Measurements from ENCODE around the gene GRAP.
"Not testable (repeated sequence)": the region's sequence is repeated elsewhere in the genome, so short reads cannot be mapped to it uniquely, and the experiment has no call there.

GRAP gene

GRCh38 chr17:19046782-19047375 is at the start of gene GRAP:
Gene GRAP, minus strand, starts transcription at chr17:19046957. Its CDS starts 31 bp downstream, at chr17:19046926.
- H3K27ac ChIP-seq; H3K36me3 ChIP-seq; H3K9me3 ChIP-seq; H3K4me3 ChIP-seq (ENCODE audit: low read depth in 1 of 2, low read length in 1 of 2); H3K4me1 ChIP-seq (ENCODE audit: control insufficient read depth in 1 of 2, insufficient read depth in 1 of 2, low read depth in 1 of 2, low read length in 1 of 2); H3K27me3 ChIP-seq: not testable (repeated sequence)

DNA sequence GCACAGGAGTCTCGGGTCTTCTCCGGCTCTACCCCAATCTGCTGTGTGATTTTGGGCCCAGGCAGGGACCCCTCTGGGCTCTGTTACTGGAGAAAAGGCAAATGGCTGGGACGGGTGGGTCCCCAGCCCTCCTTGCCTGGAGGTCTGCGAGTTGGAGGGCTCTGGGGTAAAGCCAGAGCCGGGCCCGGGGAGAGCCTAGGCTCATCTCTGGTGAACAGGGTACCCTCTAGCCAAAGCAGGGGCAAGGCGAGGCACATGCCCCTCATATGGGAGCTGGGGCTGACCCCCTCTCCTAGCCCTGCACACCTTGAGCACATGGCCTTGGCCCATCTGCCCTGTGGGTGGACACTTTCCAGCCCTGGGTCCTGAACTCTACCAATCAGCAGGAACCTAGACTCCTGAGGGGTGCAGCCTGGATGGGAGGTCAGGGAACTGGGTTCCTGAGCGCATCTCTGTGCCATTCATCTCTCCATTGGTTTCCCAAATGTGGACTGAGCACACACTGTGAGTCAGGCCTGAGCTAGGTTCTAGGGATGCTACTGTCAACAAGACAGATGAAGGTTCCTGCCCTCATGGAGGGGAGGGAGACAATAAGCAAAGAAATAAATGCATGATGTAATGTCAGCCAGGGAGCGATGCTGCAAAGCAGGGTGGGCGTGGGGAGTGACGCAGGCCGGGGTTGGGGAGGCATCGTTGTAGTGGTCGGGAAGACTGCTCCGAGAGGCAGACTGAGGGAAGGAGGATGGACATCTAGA is 47.1 kb upstream of the GRAP start:
- H3K27ac ChIP-seq; H3K36me3 ChIP-seq; H3K4me3 ChIP-seq (ENCODE audit: low read depth in 1 of 2, low read length in 1 of 2); H3K9me3 ChIP-seq; H3K4me1 ChIP-seq (ENCODE audit: control insufficient read depth in 1 of 2, insufficient read depth in 1 of 2, low read depth in 1 of 2, low read length in 1 of 2); H3K27me3 ChIP-seq: not testable (repeated sequence)

DNA sequence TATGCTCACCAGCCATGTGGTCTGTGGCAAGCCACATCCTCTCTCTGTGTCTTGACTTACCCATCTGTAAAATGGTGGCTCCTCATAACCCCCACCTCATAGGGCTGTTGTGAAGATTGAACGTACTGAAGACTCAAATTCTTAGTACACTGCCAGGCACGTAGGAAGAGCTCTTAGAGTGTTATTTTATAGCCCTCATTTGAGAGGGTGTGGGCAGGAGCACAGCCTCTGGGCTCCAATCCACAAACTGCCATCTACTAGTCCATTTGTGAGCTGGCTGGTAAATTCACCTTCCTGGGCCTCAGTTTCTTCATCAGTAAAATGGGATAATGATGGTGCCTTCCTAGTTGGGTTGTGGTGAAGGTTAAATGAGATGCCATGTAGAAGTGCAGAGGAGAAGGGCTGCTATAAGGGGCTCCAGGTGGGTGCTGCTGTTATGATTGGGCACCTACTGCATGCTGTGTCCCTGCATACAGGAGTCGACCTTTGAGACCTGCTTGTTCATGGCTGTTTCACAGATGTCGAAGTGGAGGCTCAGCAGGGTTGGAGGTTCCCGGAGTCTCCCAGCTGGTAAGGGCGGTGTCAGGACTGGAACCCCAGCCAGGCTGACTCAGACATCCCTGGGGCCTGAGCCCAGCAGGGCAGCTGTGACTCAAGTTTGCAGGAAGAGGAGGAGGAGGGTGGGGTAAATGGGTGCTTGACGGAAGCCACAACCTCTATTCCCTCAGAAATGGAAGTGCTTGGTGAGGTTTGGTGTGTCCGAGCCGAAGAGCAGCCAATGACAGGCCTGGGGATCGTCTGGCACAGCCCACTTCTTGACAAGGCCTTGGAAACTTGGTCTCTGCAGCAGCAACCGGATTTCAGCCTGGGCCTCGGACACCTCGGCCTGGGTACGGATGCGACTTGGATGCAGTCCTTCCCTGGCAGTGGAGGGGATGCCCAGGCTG is 46.3 kb upstream of the GRAP start:
- not testable (repeated sequence) for H3K4me1 ChIP-seq (ENCODE audit: control insufficient read depth in 1 of 2, insufficient read depth in 1 of 2, low read depth in 1 of 2, low read length in 1 of 2); H3K27me3 ChIP-seq; H3K9me3 ChIP-seq; H3K36me3 ChIP-seq; H3K4me3 ChIP-seq (ENCODE audit: low read depth in 1 of 2, low read length in 1 of 2); H3K27ac ChIP-seq

DNA sequence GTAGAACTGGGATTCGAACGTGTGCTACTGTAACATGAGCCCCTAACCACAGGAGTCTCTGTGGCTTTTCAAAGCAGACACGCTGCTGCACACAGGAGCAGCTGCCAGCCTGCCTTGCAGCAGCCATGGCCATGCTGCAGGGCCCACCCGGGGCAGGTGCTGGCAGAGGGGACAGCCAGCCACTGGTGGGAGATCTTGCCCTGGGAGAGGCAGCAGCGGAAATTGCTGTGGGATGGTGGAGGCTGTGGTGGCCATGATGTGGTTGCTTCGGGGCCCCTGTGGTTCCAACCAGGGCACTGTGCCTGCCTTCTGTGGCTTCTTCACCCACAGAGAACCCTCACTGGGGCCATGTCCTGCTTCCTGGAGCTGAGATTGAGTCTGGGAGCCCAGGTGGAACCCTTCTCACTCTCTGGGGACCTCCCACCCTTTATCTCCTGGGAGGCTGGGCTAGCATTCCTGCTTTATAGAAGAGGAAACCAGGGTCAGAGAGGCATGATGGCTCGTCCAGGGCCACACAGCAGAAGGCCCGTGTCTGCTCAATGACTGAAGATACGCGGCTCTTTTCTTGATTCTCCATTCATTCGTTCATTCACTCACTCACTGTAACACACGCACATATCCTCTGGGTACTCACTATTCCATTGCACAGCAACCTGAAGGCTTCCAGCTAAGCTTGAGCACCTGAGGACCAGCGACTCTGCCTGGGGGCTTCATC is 43.5 kb upstream of the GRAP start:
- not testable (repeated sequence) for H3K4me1 ChIP-seq (ENCODE audit: control insufficient read depth in 1 of 2, insufficient read depth in 1 of 2, low read depth in 1 of 2, low read length in 1 of 2); H3K9me3 ChIP-seq; H3K4me3 ChIP-seq (ENCODE audit: low read depth in 1 of 2, low read length in 1 of 2); H3K27me3 ChIP-seq; H3K27ac ChIP-seq; H3K36me3 ChIP-seq

- H3K27me3 ChIP-seq; H3K9me3 ChIP-seq; H3K4me1 ChIP-seq (ENCODE audit: control insufficient read depth in 1 of 2, insufficient read depth in 1 of 2, low read depth in 1 of 2, low read length in 1 of 2); H3K4me3 ChIP-seq (ENCODE audit: low read depth in 1 of 2, low read length in 1 of 2); H3K36me3 ChIP-seq; H3K27ac ChIP-seq: not testable (repeated sequence)
Measured at GRCh38 chr17:19088804-19089685, 42.3 kb upstream of the GRAP start.

DNA sequence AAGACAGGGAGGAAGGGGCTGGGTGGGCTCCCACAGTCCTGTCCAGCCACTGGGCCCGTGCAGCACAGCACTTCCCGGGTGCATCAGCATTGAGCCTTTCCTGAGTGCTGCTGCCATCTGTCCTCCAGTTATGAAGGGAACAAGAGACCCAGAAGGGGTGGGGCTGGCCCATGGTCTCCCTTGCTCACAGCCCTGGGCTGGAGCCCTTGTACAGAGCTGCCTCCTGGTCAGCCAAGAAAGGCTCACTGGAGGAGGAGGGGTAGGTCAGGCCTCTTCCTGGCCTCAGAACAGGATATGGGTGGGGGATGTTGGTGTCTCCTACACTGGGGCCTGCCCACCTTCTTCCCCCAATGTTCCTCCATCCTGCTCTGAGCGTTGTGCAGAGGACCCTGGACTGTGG is 30.6 kb upstream of the GRAP start:
- not testable (repeated sequence) for H3K36me3 ChIP-seq; H3K4me1 ChIP-seq (ENCODE audit: control insufficient read depth in 1 of 2, insufficient read depth in 1 of 2, low read depth in 1 of 2, low read length in 1 of 2); H3K4me3 ChIP-seq (ENCODE audit: low read depth in 1 of 2, low read length in 1 of 2); H3K27ac ChIP-seq; H3K27me3 ChIP-seq; H3K9me3 ChIP-seq

- H3K36me3 ChIP-seq; H3K27ac ChIP-seq; H3K4me3 ChIP-seq (ENCODE audit: low read depth in 1 of 2, low read length in 1 of 2); H3K27me3 ChIP-seq; H3K9me3 ChIP-seq; H3K4me1 ChIP-seq (ENCODE audit: control insufficient read depth in 1 of 2, insufficient read depth in 1 of 2, low read depth in 1 of 2, low read length in 1 of 2): not testable (repeated sequence)
Measured at GRCh38 chr17:19076398-19077192, 29.8 kb upstream of the GRAP start.

DNA sequence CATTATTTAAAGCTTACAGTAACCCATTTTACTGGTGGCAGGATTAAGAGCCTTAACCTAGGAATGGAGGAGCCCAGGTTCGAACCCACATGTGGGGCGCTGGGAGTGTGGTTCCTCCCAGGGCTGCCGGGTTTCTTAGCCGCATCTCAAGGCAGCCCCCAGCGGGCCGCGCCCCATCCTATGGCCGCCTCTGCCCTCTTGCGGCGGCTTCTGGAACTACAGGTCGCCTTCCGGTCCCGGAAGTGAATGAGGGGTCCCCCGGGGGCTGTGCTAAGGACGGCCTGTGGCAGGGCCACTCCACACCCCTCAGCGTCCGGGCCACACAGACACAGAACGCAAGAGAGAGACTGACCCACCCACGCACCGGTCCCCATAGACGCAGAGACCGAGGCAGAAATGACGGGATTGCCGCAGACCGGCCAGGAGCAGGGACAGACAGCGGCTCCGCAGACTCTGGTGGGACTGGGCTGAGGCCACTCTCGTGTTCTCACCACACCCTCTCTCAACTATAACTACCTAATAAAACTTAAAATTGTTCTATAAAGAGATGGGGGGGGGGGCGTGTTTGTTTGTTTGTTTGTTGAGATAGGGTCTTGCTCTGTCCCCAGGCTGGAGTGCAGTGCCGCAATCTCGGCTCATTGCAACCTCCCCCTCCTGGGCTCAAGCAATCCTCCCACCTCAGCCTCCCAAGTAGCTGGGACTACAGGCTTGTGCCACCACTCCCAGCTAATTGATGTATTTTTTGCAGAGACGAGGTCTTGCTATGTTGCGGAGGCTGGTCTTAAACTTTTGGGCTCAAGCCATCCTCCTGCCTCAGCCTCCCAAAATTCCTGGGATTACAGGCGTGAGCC is 23.8 kb upstream of the GRAP start:
- not testable (repeated sequence) for H3K27ac ChIP-seq; H3K27me3 ChIP-seq; H3K9me3 ChIP-seq; H3K4me3 ChIP-seq (ENCODE audit: low read depth in 1 of 2, low read length in 1 of 2); H3K4me1 ChIP-seq (ENCODE audit: control insufficient read depth in 1 of 2, insufficient read depth in 1 of 2, low read depth in 1 of 2, low read length in 1 of 2); H3K36me3 ChIP-seq

GRCh38 chr17:19064378-19064777 is 17.6 kb upstream of the GRAP start:
- not testable (repeated sequence) for H3K27me3 ChIP-seq; H3K9me3 ChIP-seq; H3K36me3 ChIP-seq; H3K4me1 ChIP-seq (ENCODE audit: control insufficient read depth in 1 of 2, insufficient read depth in 1 of 2, low read depth in 1 of 2, low read length in 1 of 2); H3K27ac ChIP-seq; H3K4me3 ChIP-seq (ENCODE audit: low read depth in 1 of 2, low read length in 1 of 2)

DNA sequence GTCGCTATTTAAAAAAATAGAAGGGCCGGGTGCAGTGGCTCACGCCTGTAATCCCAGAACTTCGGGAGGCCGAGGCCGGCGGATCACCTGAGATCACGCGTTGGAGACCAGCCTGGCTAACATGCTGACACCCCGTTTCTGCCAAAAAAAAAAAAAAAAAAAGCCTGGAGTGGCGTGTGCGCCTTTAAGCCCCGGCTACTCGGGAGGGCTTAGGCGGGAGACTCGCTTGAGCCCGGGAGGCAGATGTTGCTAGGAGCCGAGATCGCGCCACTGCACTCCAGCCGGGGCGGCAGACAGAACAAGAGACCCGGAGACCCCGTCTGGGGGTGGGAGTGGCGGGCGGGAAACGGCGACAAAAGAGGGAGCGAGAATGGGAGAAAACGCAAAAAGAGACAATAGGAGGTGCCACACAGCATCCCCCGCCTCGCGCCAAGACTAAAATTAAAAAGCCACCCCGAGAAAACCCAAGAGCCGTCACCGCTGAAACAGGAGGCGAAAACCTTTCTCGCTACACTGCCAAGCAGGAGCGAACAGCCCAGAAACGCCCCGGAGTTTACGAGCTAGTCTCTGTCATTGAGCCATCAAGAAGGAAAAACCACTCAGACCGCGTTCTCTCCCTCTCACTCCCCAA is 16.7 kb upstream of the GRAP start:
- Histone ChIP-seq H3K4me3 (ENCODE audit: low read depth in 1 of 2, low read length in 1 of 2) (peak overlapping the region; percentile 25 to 50), H3K27ac (peak overlapping the region; percentile 60)
- H3K9me3 ChIP-seq; H3K4me1 ChIP-seq (ENCODE audit: control insufficient read depth in 1 of 2, insufficient read depth in 1 of 2, low read depth in 1 of 2, low read length in 1 of 2); H3K36me3 ChIP-seq; H3K27me3 ChIP-seq: not testable (repeated sequence)

- H3K4me1 ChIP-seq (ENCODE audit: control insufficient read depth in 1 of 2, insufficient read depth in 1 of 2, low read depth in 1 of 2, low read length in 1 of 2); H3K4me3 ChIP-seq (ENCODE audit: low read depth in 1 of 2, low read length in 1 of 2); H3K9me3 ChIP-seq; H3K27ac ChIP-seq; H3K27me3 ChIP-seq; H3K36me3 ChIP-seq: not testable (repeated sequence)
Measured at GRCh38 chr17:19062718-19063325, 16.1 kb upstream of the GRAP start.
